Measurements from ENCODE around the gene C16orf74.

The C16orf74 gene

DNA sequence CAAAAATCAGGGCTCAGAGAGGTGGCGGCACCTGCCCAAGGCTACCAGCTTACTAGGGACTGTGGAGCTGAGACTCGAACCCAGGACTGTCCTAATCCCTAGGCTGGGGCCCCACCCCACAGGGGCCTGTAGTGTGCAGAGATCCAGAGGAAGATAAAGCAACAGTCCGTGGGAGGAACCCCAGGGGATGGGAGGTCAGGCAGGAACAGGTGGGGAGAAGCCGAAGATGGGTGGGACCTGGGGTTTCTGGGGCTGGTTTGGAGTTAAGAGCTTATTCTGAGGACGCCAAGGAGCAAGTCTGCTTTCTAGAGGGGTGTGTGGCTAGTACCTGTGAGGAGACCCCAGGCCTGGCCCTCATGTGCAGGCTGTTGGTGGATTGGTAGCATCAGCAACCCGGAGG lies 14.9 kb downstream of the C16orf74 start:
- TF ChIP-seq, protein P1, sequence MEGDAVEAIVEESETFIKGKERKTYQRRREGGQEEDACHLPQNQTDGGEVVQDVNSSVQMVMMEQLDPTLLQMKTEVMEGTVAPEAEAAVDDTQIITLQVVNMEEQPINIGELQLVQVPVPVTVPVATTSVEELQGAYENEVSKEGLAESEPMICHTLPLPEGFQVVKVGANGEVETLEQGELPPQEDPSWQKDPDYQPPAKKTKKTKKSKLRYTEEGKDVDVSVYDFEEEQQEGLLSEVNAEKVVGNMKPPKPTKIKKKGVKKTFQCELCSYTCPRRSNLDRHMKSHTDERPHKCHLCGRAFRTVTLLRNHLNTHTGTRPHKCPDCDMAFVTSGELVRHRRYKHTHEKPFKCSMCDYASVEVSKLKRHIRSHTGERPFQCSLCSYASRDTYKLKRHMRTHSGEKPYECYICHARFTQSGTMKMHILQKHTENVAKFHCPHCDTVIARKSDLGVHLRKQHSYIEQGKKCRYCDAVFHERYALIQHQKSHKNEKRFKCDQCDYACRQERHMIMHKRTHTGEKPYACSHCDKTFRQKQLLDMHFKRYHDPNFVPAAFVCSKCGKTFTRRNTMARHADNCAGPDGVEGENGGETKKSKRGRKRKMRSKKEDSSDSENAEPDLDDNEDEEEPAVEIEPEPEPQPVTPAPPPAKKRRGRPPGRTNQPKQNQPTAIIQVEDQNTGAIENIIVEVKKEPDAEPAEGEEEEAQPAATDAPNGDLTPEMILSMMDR (IDR thresholded peaks at IDR 0.05; ENCODE audit: low read depth, low read length, poor library complexity, severe bottlenecking) = no peak
- no peak for TF ChIP-seq EZH2phosphoT487 (IDR thresholded peaks at IDR 0.05; ENCODE audit: borderline replicate concordance, low read length)
- Histone ChIP-seq H3K79me2 (ENCODE audit: control insufficient read depth, low read length) (no peaks in the 10 kb centered on the region), H4K20me1 (ENCODE audit: control insufficient read depth, insufficient read depth, low read depth, low read length) (no peaks in the 10 kb centered on the region), H3K9me2 (replicated peaks; ENCODE audit: control insufficient read depth, low read length) (no peaks in the 10 kb centered on the region), H3K4me1 (ENCODE audit: control insufficient read depth, low read length) (peaks cover 16% of the 10 kb centered on the region), H3K4me2 (ENCODE audit: low read length) (no peak overlapping the region; the same call in 1 of the 2 replicates), H3K4me3 (ENCODE audit: low read length) (no peak overlapping the region), H3F3A (ENCODE audit: control insufficient read depth, insufficient read depth) (no peaks in the 10 kb centered on the region), H3K9me3 (ENCODE audit: control insufficient read depth, insufficient read depth, low read length) (no peaks in the 10 kb centered on the region), H3K27me3 (ENCODE audit: control insufficient read depth, low read length) (peaks cover 44% of the 10 kb centered on the region), H3K27ac (ENCODE audit: low read depth, low read length) (no peak overlapping the region), H3K36me3 (ENCODE audit: control insufficient read depth, low read length) (no peaks in the 10 kb centered on the region)

DNA sequence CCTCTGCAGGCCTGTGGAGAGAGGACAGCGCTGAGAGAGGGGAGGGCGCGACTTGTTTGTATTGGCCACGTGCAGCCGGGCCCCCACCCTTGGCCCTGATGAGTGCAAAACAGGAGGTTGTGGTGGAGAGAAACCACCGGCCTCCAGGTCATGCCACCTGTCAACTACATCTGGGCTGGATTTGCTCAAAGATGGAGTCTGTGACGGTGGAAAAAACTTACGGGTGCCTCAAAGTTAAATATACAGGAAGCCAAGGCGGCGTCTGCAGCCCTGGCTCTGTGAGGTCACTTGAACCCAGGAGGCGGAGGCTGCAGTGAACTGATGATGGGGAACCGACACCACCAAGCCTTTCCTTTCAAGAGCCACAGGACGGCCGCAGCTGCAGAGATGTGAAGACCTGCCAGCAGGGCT lies 15.7 kb downstream of the C16orf74 start:
- no peaks in the 10 kb centered on the region for H3K36me3 ChIP-seq (ENCODE audit: control insufficient read depth, low read length)

DNA sequence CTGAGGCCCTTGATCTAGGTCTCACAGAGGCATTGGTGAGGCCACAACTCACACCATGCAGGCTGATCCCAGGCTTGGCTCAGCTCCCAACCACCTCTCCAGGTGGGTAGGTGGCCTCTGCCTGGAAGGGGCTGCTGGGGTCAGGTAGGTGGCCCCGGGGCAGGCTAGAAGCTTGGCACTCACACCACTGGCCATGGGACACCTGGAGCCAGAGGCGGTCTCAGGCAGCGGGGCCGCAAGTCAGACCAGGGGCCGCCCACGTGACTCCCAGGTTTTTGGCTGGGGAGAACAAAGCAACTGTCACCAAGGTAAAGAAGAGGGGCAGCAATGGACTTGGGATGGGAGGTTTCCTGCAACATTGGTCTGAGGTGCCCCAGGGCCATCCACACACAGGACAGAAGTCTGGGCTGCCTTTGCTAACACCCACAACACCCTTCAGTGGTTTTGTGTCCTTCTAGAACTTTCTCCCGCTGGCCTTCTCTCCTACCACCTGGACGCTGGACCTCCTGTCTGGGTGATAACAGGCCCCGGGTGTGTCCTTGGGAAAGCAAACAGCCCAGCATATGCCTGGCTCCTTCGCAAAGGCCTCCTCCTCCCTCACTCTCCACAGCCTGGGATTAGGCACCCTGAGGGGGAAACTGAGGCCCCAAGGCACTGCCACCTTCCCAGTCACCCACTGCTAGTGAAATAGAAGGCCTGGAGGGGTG lies 16.4 kb downstream of the C16orf74 start:
- Histone ChIP-seq H3K4me2 (ENCODE audit: low read length) (0 out of 2 replicates have a peak overlapping the region, but pooled peaks have one; percentile 14), H3K27me3 (ENCODE audit: control insufficient read depth, low read length) (peaks cover 44% of the 10 kb centered on the region), H3K9me2 (replicated peaks; ENCODE audit: control insufficient read depth, low read length) (no peaks in the 10 kb centered on the region), H3K79me2 (ENCODE audit: control insufficient read depth, low read length) (no peaks in the 10 kb centered on the region), H3F3A (ENCODE audit: control insufficient read depth, insufficient read depth) (no peaks in the 10 kb centered on the region), H3K9me3 (ENCODE audit: control insufficient read depth, insufficient read depth, low read length) (no peaks in the 10 kb centered on the region), H3K4me1 (ENCODE audit: control insufficient read depth, low read length) (peaks cover 16% of the 10 kb centered on the region), H3K4me3 (ENCODE audit: low read length) (no peak overlapping the region), H4K20me1 (ENCODE audit: control insufficient read depth, insufficient read depth, low read depth, low read length) (no peaks in the 10 kb centered on the region), H3K27ac (ENCODE audit: low read depth, low read length) (no peak overlapping the region), H3K36me3 (ENCODE audit: control insufficient read depth, low read length) (no peaks in the 10 kb centered on the region)
- no peak for TF ChIP-seq EZH2phosphoT487 (IDR thresholded peaks at IDR 0.05; ENCODE audit: borderline replicate concordance, low read length)
- TF ChIP-seq, protein P1 (IDR thresholded peaks at IDR 0.05; ENCODE audit: low read depth, low read length, poor library complexity, severe bottlenecking) = no peak

More for the DNA sequence above, 15.7 kb downstream of the C16orf74 start:
- H3K4me3 ChIP-seq (ENCODE audit: low read length) = no peak overlapping the region
- H3K27ac ChIP-seq (ENCODE audit: low read depth, low read length) = no peak overlapping the region
- H3K4me1 ChIP-seq (ENCODE audit: control insufficient read depth, low read length) = peaks cover 16% of the 10 kb centered on the region
- H3K9me3 ChIP-seq (ENCODE audit: control insufficient read depth, insufficient read depth, low read length) = no peaks in the 10 kb centered on the region
- H3F3A ChIP-seq (ENCODE audit: control insufficient read depth, insufficient read depth) = no peaks in the 10 kb centered on the region
- no peaks in the 10 kb centered on the region for H3K79me2 ChIP-seq (ENCODE audit: control insufficient read depth, low read length)
- H3K27me3 ChIP-seq (ENCODE audit: control insufficient read depth, low read length) = peaks cover 44% of the 10 kb centered on the region
- TF ChIP-seq EZH2phosphoT487 (IDR thresholded peaks at IDR 0.05; ENCODE audit: borderline replicate concordance, low read length) = no peak
- TF ChIP-seq, protein P1 (IDR thresholded peaks at IDR 0.05; ENCODE audit: low read depth, low read length, poor library complexity, severe bottlenecking) = no peak
- no peaks in the 10 kb centered on the region for H3K9me2 ChIP-seq (replicated peaks; ENCODE audit: control insufficient read depth, low read length)
- peak overlapping the region; percentile 14; the same call in 1 of the 2 replicates for H3K4me2 ChIP-seq (ENCODE audit: low read length)
- H4K20me1 ChIP-seq (ENCODE audit: control insufficient read depth, insufficient read depth, low read depth, low read length) = no peaks in the 10 kb centered on the region
